COR-L47 (cell line): Measurements from ENCODE around the gene RBM15B.

Experiments used
- DNase-seq: peaks from one replicate; lab custom pipeline; 2025; lab: John Stamatoyannopoulos, UW

Gene RBM15B

DNA sequence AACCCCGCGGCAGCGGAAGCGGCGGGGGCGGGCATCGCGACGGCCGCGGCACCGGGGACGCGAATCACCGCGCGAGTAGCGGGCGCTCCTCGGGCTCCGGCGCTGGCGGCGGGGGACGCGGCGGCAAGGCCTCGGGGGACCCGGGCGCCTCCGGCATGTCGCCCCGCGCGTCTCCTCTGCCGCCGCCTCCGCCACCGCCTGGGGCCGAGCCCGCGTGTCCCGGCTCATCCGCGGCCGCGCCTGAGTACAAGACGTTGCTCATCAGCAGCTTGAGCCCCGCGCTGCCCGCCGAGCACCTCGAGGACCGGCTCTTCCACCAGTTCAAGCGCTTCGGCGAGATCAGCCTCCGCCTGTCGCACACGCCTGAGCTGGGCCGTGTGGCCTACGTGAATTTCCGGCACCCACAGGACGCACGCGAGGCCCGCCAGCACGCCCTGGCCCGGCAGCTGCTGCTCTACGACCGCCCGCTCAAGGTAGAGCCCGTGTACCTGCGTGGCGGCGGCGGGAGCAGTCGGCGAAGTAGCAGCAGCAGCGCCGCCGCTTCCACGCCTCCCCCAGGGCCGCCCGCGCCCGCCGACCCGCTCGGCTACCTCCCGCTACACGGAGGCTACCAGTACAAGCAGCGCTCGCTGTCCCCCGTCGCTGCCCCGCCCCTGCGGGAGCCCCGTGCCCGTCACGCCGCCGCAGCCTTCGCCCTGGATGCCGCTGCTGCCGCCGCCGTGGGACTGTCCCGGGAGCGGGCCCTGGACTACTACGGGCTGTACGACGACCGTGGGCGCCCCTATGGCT lies 675 bp downstream of the RBM15B start:
- DNase-seq = peak; percentile 17

DNA sequence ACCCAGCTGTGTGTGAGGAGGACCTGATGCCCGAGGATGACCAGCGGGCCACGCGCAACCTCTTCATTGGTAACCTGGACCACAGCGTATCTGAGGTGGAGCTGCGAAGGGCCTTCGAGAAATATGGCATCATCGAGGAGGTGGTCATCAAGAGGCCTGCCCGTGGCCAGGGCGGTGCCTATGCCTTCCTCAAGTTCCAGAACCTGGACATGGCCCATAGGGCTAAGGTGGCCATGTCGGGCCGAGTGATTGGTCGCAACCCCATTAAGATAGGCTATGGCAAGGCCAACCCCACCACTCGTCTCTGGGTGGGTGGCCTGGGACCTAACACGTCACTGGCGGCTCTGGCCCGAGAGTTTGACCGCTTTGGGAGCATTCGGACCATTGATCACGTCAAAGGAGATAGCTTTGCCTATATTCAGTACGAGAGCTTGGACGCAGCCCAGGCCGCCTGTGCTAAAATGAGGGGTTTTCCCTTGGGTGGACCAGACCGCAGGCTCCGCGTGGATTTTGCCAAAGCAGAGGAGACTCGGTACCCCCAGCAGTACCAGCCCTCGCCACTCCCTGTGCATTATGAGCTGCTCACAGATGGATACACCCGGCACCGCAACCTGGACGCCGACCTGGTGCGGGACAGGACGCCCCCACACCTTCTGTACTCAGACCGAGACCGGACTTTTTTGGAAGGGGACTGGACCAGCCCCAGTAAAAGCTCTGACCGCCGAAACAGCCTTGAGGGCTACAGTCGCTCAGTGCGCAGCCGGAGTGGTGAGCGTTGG lies 1.5 kb downstream of the RBM15B start:
- no peak for DNase-seq

DNA sequence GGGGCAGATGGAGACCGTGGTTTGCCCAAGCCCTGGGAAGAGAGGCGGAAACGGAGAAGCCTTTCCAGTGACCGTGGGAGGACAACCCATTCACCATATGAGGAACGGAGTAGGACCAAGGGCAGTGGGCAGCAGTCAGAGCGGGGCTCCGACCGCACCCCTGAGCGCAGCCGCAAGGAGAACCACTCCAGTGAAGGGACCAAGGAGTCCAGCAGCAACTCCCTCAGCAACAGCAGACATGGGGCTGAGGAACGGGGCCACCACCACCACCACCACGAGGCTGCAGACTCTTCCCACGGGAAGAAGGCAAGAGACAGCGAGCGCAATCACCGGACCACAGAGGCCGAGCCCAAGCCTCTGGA lies 2.0 kb downstream of the RBM15B start:
- DNase-seq = no peak

DNA sequence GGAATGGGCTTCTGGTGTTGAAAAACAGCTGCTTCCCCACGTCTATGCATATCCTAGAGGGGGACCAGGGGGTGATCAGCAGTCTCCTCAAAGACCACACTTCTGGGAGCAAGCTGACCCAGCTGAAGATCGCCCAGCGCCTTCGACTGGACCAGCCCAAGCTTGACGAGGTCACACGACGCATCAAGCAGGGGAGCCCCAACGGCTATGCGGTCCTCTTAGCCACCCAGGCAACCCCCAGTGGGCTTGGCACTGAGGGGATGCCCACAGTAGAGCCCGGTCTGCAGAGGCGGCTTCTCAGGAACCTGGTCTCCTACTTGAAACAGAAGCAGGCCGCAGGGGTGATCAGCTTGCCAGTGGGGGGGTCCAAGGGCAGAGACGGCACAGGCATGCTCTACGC lies 2.5 kb downstream of the RBM15B start:
- DNase-seq = no peak

DNA sequence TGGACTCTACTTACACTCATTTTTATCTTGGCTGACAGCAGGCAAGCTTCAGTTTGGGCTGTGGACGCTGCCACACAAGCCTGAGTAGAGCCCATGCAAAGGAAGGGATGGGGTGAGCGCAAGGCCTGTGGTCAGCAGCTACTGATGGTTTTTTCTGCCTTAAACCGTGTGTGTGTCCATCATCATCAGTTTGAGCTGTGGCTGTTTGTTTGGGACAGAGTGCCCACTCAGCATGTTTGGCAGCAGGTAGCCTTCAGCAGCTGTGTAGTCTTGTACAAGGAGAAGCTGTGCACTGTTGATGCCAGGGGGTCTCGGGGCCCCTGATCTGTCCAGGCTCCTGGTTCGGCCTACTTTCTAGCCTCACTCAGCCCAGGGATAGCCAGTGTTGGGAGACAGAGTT lies 3.5 kb downstream of the RBM15B start:
- no peak for DNase-seq

DNA sequence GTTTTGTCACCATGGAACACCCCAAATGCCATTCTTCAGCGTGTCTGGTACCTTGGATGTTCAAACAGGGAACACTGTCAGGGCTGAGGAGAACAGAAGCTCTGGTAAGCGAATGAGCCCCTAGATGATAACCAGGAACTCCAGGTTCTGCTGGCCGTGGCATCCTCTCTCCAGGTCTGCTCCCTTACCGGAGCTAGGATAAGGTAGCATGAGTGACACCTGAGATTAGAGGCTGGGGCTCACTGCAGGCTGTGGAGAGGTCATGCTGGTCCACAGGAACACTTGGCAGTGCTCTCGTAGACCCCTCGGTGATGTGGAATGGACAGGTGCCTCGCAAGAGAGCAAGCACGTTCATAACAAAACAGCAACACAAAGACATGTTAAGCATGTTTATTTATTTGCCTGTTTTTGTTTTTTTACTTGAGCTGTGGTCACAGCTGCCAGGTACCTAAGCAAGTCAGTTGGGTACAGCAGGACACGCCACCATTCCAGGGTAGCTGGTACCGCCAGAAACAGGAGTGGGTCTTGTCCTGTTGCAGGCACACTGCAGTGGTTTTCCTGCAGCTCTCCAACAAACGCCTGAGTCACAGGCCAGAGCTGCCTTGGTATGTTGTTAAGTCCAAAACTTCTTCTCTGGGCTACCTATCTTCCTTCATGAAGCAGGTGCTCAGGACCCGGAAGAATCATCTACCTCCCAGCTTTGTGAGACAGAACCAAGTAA lies 4.6 kb downstream of the RBM15B start:
- DNase-seq = no peak

DNA sequence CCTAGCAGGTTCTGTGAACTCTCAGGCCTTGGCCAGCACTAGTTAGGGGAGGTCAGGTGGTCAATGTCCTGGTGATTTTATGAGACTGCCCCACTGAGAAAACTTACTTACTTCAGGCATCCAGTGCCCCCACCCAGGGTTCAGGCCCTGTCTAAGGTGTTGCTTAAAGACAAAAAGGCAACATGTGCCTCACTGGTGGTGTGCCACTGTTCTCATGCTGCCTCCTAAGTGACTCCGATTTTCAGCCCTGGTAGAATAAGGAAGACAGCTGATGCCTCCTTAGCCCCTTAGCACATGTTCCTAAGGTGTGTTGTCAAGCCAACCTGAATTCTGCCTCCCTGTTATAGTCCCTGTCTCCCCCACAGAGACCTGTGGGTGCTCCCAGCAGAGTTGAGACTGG lies 5.3 kb downstream of the RBM15B start:
- DNase-seq = no peak

DNA sequence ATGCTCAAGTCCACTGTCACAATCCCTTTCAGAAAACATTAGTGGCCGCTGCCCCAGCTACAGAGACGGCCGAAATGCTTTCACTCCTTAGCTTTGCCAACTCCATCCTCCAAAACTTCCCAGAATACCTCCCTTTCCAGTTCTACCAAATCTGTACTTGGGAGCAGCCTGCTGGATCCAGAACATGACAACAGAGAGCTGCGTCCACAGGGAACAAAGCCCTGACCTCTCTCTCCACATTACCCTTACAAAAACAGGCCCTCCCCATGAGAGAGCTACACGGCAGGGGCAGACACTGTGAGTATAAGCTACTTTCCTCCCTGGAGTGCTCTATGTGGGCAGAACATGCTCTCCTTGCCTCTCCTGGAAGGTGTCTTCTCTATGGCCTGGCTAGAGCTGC lies 6.3 kb downstream of the RBM15B start:
- DNase-seq = no peak

DNA sequence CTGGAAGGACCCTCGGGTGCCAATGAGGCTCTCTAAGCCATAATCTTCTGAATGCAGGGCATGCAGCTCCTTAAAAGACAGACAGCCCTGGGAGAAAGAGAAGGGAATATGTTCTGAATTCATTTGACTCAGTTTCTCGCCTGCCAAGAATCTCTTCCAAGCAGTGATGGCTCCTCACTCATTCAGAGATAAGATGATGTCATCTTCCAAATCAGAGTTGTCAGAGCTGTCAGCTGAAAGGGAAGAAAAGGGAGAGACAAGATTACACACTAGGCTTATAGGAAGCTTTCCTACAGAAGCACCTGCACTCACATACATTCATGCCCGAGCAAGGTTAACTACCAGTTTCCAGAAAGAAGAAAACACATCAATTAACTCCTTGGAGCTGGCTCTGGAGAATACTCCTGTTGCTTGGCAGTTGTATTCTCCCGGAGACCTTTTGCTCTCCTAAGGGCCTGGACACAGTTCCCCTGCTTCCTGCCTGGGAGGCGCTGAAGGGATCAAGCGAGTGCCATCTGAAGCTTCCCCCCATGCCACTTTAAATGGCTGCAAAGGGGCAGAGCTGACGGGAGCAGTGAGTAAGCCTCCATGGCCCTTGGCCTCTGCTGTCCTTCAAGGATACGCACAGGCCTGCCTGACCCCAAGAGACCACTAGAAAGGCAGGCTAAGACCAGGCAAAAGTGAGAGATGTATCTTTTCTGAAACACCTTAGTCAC lies 7.7 kb downstream of the RBM15B start:
- no peak for DNase-seq

DNA sequence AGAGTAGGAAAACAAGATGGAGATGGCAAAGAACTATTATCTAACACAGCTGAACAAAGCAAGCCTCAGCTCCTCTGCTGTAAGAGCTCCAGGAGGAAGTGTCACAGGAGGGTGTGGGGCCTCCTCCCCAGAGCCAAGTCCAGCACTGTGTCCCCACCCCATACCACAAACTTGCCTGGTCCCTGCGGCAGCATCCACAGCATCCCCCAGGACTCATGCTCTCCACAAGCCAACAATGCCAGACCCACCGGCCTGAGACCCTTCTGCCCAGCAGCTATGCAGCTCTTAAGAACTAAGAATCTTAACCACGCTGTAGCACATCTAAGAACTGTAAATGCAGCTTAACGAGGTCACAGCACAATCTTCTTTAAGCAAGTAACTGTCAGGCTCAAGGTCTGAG lies 9.1 kb downstream of the RBM15B start:
- no peak for DNase-seq

DNA sequence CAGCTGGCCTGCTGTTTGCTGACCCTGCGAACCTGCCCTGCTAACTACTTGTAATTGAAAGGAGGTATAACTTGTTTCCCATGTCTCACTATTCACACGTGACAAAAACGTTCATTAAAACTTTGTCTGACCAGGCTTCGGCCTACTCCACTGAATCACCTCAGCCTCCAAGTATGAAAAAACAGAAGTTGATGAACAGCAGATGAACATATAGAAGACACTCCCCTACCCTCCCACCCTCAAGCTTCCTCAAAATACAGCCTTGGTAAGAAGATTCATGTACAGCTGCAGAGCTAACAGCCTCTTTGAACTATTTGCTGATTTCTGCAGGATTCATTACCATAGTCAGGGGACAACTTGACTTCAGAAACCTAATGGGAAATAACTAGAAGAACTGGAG lies 10.7 kb downstream of the RBM15B start:
- no peak for DNase-seq

DNA sequence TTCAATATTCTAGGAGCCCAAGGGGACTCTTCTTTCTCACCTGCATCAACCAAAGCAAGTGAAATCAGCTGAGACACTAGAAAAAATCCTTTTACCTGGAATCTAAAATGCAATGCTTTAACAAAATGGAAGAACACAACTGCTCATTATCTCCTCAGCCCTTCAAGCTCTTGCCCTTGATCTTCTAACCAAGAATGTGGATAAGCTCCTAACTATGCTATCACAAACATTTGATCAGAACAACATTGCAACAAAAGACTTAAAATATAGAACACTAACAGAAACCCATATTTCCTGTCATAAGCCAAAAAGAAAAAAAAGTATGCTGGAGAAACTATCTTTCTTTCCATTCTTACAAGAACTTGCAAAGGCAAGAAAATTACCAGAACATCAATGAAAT lies 12.6 kb downstream of the RBM15B start:
- DNase-seq = no peak

DNA sequence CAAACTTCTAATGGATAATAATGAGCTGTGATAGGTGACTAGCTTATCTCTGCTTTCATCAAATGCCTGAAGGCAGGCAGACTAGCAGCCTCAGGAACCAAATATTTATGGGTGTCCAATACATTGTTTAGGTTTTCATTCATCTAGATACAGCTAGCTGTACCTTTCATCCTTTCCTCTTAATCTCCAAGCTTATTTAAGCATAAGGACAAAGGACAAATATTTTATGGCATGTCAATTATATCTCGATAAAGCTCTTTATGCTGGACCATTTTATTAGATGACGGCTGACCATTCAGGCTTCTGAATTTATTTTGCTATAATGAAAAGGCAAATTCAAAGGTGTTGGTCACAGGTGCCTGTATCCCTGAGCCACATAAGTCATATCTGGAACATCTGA lies 16.9 kb downstream of the RBM15B start:
- no peak for DNase-seq

DNA sequence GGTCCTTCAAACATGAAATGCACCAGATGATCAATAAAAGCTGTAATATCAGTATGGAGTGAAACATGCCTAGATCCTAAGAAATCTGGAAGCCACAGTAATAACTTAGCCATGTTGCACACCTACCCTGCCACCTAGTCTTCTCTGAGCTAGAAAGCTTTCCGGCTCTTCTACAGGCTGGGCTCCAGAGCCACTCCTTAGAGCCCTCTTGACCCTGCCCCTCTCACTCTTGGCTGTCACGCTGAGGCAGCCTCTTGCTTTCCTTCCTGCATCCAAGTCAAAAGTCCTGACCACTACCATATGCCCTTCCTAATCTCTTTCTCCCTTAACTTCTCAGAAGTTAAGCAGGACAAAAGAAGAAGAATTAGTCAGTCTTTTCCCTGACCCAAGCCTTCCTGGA lies 17.7 kb downstream of the RBM15B start:
- no peak for DNase-seq

DNA sequence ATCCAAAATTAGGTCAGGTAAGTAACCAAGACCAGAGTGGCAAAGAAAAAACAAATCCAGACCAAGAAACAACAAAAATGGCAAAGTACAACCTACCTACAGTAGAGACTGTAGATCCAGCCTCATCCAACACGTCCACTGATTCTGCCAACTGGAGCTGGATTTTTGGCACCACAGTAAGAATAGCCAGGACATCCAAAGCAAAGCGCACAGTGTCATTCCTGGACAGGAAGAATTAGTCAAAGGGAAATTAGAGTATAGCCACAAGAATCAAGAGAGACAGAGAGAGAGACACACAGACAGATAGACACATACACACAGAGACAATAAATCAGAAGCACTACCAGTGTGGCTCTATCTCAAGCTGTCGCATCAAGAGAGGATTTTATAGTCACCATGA lies 31.1 kb downstream of the RBM15B start:
- DNase-seq = no peak

DNA sequence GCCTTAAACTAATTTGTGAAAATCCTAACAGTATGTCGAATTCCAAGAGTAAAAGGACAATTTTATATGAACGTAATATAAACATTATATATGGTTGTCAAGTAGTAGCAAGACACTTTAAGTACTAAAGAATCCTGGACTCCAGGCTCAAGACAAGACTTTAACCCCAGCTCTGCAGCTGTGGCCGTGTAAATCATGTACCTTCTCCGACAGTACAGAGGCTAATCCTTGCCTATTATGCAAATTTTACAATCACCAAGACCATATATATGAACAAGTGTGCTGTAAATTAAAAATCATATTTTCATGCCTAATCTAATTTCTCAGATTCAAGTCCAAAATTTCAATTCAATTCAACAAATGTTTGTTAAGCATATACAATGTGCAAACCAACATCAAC lies 35.8 kb downstream of the RBM15B start:
- DNase-seq = no peak

DNA sequence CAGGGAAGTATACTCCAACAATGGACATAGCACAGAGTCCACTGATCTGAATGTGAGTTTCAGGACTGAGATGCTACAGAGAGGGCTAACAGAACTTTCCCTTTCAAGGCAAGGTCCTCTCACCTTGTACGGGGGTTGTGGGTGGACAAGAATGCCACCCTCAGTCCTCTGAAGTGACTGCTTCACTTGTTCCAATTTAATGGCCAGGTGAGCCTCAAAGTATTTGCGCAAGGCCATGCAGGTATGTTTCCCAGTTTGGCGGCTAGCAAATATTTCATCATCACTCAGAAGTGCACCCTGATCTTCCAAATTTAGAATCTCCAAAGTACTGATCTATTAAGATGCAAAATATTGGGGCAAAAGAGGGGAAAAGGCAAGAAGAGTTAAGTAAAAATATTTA lies 38.1 kb downstream of the RBM15B start:
- no peak for DNase-seq

DNA sequence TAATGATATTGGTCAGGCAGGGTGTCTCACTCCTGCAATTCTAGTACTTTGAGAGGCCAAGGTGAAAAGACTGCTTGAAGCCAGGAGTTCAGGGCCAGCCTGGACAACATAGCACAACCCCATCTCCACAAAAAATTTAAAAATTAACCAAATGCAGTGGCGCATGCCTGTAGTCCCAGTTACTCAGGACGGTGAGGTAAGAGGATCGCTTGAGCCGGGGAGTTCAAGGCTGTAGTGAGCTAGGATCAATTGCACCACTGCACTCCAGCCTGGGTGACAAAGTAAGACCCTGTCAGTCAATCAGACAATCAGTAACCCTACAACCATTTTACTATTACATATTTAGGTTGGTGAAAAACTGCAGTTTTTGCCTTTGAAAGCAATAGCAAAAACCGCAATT lies 43.0 kb downstream of the RBM15B start:
- no peak for DNase-seq

DNA sequence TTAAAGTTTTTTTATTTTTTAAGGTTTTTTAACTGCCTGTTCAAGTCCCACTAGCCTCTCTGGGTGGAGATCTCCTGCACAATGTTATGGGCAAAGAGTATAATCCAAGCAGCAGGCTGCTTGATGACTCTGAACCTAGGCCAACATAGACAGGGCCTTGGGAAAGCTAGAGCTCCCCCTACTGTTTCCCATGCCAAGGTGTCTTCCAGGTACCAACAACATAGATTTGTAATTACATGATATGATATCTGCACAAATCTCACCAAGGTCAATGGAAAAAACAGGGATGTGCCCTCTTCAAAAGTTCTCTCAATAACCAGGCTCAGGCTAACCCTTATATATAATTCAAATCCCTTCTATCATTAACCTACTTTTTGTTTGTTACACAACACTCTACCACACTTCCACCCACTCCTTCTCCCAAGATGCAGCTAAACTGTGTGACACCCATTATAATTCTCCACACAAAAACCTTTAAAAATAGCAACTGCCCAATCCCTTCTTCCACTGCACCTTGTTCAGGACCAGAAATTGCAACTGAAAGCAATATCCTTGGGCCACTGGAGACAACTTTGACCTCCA lies 43.8 kb downstream of the RBM15B start:
- no peak for DNase-seq

DNA sequence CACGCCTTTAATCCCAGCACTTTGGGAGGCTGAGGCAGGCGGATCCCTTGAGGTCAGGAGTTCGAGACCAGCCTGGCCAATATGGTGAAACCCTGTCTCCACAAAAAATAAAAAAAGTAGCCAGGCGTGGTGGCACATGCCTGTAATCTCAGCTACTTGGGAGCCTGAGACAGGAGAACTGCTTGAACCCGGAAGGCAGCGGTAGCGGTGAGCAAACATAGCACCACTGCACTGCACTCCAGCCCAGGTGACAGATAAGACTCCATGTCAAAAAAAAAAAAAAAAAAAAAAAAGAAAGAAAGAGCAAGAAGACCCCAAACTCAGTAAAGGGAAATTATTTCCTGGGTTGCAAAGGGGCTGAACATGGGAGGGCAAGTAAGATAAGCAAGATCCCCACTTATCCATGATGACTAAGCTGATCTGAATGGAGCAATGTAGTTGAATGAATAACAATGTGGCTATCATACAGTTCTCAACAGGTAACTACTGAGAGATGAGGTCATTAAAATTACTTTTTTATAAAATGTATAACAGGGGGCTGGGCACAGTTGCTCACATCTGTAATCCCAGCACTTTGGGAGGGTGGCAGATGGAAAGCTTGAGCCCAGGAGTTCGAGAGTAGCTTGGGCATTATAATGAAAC lies 46.0 kb downstream of the RBM15B start:
- no peak for DNase-seq

DNA sequence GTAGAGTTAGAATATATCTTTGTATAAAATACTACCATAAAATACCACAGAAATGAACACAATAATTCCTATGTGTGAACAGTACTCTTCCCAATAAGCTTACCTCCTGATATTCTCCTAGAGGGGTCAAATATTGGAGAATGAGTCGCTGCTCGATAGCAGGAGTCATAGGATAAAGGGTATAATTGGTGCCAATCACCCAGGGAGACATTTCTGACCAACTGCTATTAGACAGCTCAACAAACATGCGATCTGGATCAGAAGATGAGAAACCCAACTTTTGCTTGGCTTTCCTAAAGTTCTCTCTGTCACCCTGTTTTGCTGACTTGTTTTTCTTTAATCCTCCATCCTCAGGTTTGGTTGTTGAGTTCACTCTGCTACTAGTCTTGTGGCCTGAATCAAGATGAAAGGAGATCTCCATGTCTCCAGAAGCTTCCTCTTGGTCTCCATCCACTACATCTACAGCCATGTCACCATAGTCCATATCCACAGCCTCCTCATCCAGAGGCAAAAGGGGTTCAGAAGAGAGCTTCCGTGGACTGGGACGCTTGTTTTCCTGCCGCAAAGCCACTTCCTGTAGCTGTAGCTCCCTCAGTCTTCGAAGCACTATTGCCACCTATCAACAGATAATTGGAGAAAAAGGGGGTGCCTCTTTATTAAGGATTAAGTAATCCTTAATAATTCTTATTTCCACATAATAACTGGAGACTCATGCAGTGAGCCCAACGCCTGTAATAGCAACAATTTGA lies 50.4 kb downstream of the RBM15B start:
- no peak for DNase-seq
